Measurements from ENCODE around the gene SLC9A9. TPM values are rescaled to one million over a fixed set of nuclear protein-coding genes. Genes with fewer than 3 reads are reported as not detected.

SLC9A9 gene
- total and polyA plus RNA-seq, 10 of the 15 experiments (the other 5 are each of a cell fraction or from before 2014, with no cell fraction given) = 3.5 to 14.2 (median 9.3) TPM

DNA sequence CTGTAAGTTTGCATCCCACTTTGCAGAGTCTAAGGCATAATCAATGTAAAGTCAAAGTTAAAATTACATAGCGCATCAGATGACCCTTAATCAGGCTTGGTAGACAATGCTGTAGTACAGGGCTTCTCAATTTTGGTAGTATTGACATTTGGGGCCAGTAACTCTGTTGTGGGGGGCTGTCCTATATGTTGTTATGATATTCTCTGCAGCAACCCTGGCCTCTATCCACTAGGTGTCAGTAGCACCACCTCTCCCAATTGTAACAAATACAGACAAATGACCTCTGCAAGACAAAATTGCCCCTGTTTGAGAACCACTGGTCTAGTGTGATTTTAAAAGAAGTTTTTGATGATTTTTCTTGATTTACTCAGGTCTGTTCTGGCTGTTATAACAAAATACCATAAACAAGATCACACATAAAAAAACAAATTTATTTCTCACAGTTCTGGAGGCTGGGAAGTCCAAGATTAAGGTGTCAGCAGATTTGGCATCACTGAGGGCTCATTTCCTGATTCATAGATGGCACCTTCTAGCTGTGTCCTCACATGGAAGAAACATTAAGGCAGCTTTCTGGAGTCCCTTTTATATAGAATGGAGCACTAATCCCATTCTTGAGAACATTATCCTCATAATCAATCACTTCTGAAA is 37.6 kb upstream of the SLC9A9 start (continued):
- TF ChIP-seq, protein P1, sequence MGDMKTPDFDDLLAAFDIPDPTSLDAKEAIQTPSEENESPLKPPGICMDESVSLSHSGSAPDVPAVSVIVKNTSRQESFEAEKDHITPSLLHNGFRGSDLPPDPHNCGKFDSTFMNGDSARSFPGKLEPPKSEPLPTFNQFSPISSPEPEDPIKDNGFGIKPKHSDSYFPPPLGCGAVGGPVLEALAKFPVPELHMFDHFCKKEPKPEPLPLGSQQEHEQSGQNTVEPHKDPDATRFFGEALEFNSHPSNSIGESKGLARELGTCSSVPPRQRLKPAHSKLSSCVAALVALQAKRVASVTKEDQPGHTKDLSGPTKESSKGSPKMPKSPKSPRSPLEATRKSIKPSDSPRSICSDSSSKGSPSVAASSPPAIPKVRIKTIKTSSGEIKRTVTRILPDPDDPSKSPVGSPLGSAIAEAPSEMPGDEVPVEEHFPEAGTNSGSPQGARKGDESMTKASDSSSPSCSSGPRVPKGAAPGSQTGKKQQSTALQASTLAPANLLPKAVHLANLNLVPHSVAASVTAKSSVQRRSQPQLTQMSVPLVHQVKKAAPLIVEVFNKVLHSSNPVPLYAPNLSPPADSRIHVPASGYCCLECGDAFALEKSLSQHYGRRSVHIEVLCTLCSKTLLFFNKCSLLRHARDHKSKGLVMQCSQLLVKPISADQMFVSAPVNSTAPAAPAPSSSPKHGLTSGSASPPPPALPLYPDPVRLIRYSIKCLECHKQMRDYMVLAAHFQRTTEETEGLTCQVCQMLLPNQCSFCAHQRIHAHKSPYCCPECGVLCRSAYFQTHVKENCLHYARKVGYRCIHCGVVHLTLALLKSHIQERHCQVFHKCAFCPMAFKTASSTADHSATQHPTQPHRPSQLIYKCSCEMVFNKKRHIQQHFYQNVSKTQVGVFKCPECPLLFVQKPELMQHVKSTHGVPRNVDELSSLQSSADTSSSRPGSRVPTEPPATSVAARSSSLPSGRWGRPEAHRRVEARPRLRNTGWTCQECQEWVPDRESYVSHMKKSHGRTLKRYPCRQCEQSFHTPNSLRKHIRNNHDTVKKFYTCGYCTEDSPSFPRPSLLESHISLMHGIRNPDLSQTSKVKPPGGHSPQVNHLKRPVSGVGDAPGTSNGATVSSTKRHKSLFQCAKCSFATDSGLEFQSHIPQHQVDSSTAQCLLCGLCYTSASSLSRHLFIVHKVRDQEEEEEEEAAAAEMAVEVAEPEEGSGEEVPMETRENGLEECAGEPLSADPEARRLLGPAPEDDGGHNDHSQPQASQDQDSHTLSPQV (IDR thresholded peaks at IDR 0.05) = no peak
- no peak for TF ChIP-seq ZNF274 (IDR thresholded peaks at IDR 0.05; ENCODE audit: insufficient read depth, insufficient read length)
- TF ChIP-seq MTA2 (IDR thresholded peaks at IDR 0.05; ENCODE audit: low read depth) = no peak
- no peak for TF ChIP-seq SMAD5 (IDR thresholded peaks at IDR 0.05; ENCODE audit: low read depth)
- TF ChIP-seq CBX5 (IDR thresholded peaks at IDR 0.05; ENCODE audit: low read depth) = 0 out of 2 replicates have a peak, but pooled peaks have one; percentile 52

DNA sequence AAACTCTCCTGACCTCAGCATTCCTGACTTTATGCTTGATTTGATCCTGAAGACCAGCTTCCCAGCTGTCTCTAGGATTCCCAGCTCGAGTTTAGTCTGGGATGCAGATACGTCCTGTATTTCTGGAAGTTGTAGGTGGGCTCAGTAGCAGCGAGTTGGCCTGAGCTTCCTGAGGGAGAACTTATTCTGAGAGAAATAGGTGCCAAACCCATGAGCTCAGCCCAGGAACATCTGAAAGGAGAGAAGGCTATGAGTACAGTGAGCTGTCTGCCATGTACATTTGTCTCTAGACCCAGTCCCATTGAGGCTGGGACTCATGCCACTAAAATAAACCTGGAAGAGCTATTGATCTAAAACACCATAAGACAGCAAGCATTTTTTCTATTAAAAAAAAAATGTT is 36.6 kb upstream of the SLC9A9 start:
- Histone ChIP-seq H2AFZ (ENCODE audit: control insufficient read depth, low read depth, low read length) (no peak overlapping the region), H3K36me3 (ENCODE audit: control insufficient read depth in 2 of 2, insufficient read depth in 2 of 2, low read length in 1 of 2) (no peaks in the 10 kb centered on the region), H3K79me2 (ENCODE audit: control insufficient read depth, insufficient read depth, low read length) (no peaks in the 10 kb centered on the region), H3K9ac (ENCODE audit: control insufficient read depth, insufficient read depth, low read length) (no peak overlapping the region), H3K4me2 (ENCODE audit: control insufficient read depth, insufficient read depth) (no peak overlapping the region), H3K9me3 (replicated peaks; ENCODE audit: control insufficient read depth, insufficient read depth, low read length) (no peaks in the 10 kb centered on the region), H3K4me3 (no peak overlapping the region), H4K20me1 (ENCODE audit: control insufficient read depth, insufficient read depth) (no peaks in the 10 kb centered on the region), H3K27ac (ENCODE audit: control insufficient read depth, insufficient read depth) (no peak overlapping the region), H3K4me1 (ENCODE audit: control insufficient read depth, insufficient read depth, low read length) (no peaks in the 10 kb centered on the region), H3K27me3 (replicated peaks in 1 of 2; ENCODE audit: control insufficient read depth in 2 of 2, insufficient read depth in 2 of 2, low read length in 1 of 2) (no peaks in the 10 kb centered on the region)
- WGBS (ENCODE audit: insufficient coverage, insufficient replicate concordance, low lambda C conversion rate, missing lambda C conversion rate) = 2% methylated on average over 3 of the region's 3 CpGs
- no TSS peak for BruUV-seq (replicated peaks)
- ChIA-PET RAD21 (ENCODE audit: unreplicated experiment) (interaction anchor here (1.0 to 2.1 kb wide), 6 partner anchors 8 to 109 kb away, joined by 3 to 7 read pairs (median 4); partner anchors contain the start of gene DIPK2A), POLR2A (interaction anchor here (0.6 kb wide), 1 partner anchor 1118 kb away, joined by 3 read pairs; no protein-coding TSS in a partner anchor), CTCF (interaction anchor here (0.8 to 3.2 kb wide), 20 partner anchors 10 to 582 kb away, joined by 3 to 37 read pairs (median 4); partner anchors contain the start of gene DIPK2A), SMC1A (ENCODE audit: uncharacterized antibody, unreplicated experiment) (interaction anchor here (0.7 to 1.5 kb wide), 13 partner anchors 9 to 891 kb away, joined by 3 to 6 read pairs (median 3); partner anchors contain the start of gene DIPK2A)
- ATAC-seq (no peak), DNase-seq (ENCODE audit: low read depth, low spot score) (no peak), FAIRE-seq (no peak)
- in situ Hi-C loops (cut with MboI) (no loop called here), intact Hi-C loops (cut with micrococcal nuclease; ENCODE audit: unreplicated experiment) (no loop called here)
- TF ChIP-seq IKZF2 (IDR thresholded peaks at IDR 0.05) = no peak
- no peak for TF ChIP-seq CREM (IDR thresholded peaks at IDR 0.05; ENCODE audit: low read depth)
- no peak for TF ChIP-seq SRF (IDR thresholded peaks at IDR 0.05; ENCODE audit: low read depth in 2 of 2, low read length in 2 of 2)
- TF ChIP-seq, protein P2, sequence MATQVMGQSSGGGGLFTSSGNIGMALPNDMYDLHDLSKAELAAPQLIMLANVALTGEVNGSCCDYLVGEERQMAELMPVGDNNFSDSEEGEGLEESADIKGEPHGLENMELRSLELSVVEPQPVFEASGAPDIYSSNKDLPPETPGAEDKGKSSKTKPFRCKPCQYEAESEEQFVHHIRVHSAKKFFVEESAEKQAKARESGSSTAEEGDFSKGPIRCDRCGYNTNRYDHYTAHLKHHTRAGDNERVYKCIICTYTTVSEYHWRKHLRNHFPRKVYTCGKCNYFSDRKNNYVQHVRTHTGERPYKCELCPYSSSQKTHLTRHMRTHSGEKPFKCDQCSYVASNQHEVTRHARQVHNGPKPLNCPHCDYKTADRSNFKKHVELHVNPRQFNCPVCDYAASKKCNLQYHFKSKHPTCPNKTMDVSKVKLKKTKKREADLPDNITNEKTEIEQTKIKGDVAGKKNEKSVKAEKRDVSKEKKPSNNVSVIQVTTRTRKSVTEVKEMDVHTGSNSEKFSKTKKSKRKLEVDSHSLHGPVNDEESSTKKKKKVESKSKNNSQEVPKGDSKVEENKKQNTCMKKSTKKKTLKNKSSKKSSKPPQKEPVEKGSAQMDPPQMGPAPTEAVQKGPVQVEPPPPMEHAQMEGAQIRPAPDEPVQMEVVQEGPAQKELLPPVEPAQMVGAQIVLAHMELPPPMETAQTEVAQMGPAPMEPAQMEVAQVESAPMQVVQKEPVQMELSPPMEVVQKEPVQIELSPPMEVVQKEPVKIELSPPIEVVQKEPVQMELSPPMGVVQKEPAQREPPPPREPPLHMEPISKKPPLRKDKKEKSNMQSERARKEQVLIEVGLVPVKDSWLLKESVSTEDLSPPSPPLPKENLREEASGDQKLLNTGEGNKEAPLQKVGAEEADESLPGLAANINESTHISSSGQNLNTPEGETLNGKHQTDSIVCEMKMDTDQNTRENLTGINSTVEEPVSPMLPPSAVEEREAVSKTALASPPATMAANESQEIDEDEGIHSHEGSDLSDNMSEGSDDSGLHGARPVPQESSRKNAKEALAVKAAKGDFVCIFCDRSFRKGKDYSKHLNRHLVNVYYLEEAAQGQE (IDR thresholded peaks at IDR 0.05; ENCODE audit: low read depth, low read length) = no peak
- no peak for TF ChIP-seq TCF7 (IDR thresholded peaks at IDR 0.05; ENCODE audit: borderline replicate concordance)
- no peak for TF ChIP-seq SIN3A (IDR thresholded peaks at IDR 0.05; ENCODE audit: low read depth, low read length)
- TF ChIP-seq NR2C2 (IDR thresholded peaks at IDR 0.05; ENCODE audit: borderline replicate concordance, control insufficient read depth, insufficient read length, low read depth) = no peak
- TF ChIP-seq, protein P3, sequence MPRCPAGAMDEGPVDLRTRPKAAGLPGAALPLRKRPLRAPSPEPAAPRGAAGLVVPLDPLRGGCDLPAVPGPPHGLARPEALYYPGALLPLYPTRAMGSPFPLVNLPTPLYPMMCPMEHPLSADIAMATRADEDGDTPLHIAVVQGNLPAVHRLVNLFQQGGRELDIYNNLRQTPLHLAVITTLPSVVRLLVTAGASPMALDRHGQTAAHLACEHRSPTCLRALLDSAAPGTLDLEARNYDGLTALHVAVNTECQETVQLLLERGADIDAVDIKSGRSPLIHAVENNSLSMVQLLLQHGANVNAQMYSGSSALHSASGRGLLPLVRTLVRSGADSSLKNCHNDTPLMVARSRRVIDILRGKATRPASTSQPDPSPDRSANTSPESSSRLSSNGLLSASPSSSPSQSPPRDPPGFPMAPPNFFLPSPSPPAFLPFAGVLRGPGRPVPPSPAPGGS (IDR thresholded peaks at IDR 0.05; ENCODE audit: borderline replicate concordance, insufficient read depth, low read depth, low read length, poor library complexity, severe bottlenecking) = no peak
- TF ChIP-seq SREBF2 (IDR thresholded peaks at IDR 0.05; ENCODE audit: low read length) = no peak
